NCI-H1436 (cell line): Measurements from ENCODE around the gene LRCOL1.

Experiments
- DNase-seq: peaks from one replicate; lab custom pipeline; 2025; lab: John Stamatoyannopoulos, UW

LRCOL1 gene

GRCh38 chr12:132562489-132563021, 47.8 kb downstream of the LRCOL1 start:
- DNase-seq: no peak

DNA sequence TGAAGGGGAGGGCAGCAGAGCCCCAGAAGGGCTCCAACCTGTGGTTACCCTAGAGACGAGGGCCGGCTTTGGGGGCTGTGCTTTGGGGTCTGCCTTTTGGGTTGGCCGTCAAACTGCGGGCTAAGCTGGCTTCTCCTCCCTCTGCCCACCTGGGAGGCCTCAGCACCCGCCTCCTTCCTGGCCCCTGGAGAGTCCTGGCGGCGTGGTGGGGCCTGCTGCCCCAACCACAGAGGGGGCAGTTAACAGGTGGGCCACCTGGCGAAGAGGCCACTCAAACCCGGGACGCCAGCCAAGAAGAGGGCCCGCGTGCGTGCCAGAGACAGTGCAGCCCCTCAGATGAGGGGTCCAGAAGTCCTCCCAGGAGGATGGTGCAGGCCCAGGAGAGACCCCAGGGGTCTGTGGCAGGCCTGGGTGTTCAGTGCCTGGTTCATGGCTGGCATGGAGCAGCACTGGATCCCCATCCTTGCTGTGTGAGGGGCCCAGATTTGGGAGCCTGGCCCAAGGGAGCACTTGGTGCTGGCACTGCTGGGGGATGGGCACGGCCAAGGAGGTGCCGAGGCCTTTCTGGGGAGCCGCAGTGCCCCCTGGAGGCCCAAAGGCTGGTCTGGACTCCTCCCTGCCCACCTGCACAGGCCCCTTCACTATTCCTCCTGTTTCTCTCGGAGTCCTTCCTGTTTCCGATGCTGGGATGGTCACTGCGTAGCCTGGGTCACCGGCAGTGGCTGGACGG, 48.8 kb downstream of the LRCOL1 start:
- peak; percentile 20 for DNase-seq

GRCh38 chr12:132560614-132561426, 49.6 kb downstream of the LRCOL1 start:
- DNase-seq: peak; percentile 86

DNA sequence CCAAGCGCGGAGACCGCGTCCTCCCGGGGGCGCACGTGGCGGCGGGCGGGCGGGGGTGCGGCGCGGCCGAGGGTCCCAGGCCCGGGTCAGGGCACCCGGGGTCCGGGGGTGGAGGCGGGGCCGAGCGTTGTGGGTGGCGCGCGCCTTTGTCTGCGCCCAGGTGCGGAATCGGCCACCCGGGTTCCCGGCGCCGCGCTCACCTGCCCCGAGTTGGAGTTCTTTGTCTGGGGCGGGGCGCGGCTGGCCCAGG, 50.1 kb downstream of the LRCOL1 start:
- no peak for DNase-seq

DNA sequence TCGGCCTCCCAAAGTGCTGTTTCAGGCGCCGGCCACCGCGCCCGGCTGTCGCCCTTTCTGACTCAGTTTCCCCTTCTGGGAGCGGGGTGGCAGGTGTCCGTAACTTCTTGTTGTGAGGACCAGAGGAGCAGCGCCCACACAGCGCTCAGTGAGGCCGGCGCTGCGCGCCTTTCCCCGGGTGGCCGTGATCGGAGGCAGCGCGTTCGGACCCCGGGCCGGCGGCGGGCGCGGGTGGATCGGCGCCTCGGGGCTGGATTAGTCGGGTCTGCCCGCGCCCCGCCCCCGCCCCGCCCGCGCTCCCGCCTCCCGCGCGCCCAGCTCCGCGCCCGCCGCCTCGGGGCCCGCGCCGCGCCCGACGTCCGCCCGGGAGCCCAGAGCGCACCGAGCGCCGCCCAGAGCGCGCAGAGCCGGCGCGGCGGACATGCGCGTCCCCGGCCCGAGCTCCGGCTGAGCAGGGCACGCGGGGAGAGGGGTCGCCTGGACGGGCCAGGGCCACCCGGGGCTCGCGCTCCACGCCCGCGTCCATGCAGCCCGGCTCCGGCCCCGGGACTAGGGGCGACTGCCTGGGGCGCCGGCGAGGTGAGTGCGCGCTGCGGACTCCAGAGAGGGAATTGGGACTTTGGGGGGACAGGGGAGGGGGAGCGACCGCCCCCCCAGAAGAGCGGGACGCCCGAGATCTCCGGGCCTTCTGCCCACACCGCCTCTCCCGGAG, 50.6 kb downstream of the LRCOL1 start:
- peak; percentile 34 for DNase-seq

DNA sequence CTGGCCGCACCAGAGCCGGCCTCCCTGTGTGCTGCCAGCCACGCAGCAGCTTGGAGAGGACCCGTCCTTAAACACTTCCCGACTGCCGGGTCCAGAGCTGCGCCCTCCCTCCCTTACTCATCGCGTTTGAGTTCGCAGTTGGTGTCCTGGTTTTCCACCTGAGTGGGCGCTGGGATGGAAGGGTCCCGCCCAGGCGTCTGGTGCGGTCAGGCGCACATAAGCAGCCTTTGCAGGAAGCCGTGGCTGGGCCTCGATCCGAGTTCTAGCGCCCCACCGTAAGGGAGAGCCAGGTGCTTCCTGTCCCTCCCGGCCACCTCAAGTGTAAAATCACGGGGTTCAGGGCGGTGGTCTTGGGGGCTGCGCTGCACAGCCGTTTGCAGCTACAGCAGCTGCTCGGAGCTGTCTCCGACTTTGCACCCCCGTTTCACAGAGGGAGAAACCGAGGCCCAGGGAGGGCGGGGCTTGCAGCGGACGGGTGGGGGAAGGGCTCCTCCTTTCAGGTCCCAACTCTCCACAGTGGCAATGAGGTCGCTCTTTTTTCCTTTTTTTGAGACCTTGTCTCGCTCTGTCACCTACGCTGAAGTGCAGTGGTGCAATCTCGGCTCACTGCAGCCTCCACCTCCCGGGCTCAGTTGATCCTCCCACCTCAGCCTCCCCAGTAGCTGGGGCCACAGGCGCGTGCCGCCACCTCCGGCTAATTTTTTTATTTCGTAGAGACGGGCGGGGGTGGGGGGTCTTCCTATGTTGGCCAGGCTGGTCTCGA, 51.3 kb downstream of the LRCOL1 start:
- DNase-seq: no peak

GRCh38 chr12:132558042-132558856, 52.1 kb downstream of the LRCOL1 start:
- DNase-seq: no peak

- DNase-seq: no peak
Measured at GRCh38 chr12:132557291-132558015, 52.9 kb downstream of the LRCOL1 start.

DNA sequence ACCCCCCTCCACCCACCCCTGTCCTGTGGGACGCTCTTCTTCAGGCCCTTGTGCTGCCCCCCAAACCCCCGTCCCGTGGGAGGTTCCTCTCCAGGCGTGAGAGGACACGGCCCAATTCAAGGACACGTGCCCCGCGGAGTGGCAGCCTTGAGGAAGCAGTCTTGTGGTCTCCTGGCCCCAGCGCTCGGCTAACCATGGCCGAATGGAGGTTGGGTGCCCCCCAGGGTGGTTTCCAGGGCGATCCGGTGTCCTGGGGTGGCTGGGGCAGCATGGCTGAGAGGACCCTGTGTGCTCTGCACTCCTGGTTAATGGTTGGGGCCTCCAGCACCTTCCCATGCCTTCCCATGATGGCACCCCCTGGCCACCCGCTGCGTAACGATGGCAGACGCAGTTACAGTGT, 53.6 kb downstream of the LRCOL1 start:
- DNase-seq: no peak

- DNase-seq: no peak
Measured at GRCh38 chr12:132556216-132556615, 54.2 kb downstream of the LRCOL1 start.

GRCh38 chr12:132555686-132556085, 54.7 kb downstream of the LRCOL1 start:
- DNase-seq: no peak

DNA sequence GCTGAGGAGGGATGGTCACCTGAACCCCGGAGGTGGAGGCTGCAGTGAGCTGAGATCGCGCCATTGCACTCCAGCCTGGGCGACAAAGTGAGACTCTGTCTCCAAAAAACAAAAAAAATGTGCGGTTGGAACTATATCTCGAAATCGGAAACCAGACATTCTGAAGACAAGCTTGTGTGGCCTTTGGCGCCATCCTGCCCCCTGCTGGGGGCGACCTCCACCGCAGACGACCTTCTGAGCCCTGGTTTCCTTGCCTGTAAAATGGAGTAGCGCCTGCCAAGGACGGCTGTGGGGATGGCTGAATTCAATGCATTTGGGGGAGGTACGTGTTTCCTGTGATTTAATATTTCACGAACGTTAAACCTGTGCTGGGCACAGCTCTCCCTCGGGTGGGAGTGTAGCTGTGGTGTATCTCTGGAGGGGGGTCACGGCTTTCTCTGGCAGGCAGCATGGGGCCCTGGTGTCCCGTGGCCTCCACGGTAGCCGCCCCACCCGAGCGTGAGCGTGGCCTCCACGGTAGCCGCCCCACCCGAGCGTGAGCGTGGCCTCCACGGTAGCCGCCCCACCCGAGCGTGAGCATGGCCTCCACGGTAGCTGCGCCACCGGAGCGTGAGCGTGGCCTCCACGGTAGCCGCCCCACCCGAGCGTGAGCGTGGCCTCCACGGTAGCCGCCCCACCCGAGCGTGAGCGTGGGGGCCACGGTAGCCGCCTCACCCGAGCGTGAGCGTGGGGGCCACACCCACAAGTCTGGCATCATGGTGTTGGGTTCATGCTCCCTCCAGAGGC, 55.3 kb downstream of the LRCOL1 start:
- DNase-seq: no peak
